ENCODE measurements around the gene PTPRT.
A peak's percentile ranks its signal among the peaks of the same experiment; 100 is the strongest.

PTPRT gene

GRCh38 chr20:42572320-42573016 is 617.2 kb downstream of the PTPRT start:
- no peak for DNase-seq

GRCh38 chr20:42567409-42567808 is 622.3 kb downstream of the PTPRT start:
- DNase-seq: no peak

- DNase-seq: no peak
Observed at GRCh38 chr20:42565235-42565995, 624.3 kb downstream of the PTPRT start.

GRCh38 chr20:42559665-42560064 is 630.0 kb downstream of the PTPRT start:
- DNase-seq: peak in 3 of 56 donors; percentile 13 to 21 (median 21)

GRCh38 chr20:42556575-42556974 is 633.1 kb downstream of the PTPRT start:
- no peak for DNase-seq

GRCh38 chr20:42553374-42553773 is 636.3 kb downstream of the PTPRT start:
- DNase-seq: no peak

- DNase-seq: no peak
Observed at GRCh38 chr20:42549496-42549895, 640.2 kb downstream of the PTPRT start.

GRCh38 chr20:42544926-42545325 is 644.8 kb downstream of the PTPRT start:
- DNase-seq: no peak

- DNase-seq: no peak
Observed at GRCh38 chr20:42532831-42533230, 656.9 kb downstream of the PTPRT start.

- peak in 21 of 56 donors; percentile 1 to 45 (median 13) for DNase-seq
Observed at GRCh38 chr20:42531508-42531961, 658.2 kb downstream of the PTPRT start.

GRCh38 chr20:42530855-42531448 is 658.8 kb downstream of the PTPRT start:
- peak in 3 of 56 donors; percentile 8 to 22 (median 18) for DNase-seq

- DNase-seq: no peak
Observed at GRCh38 chr20:42530191-42530590, 659.5 kb downstream of the PTPRT start.

GRCh38 chr20:42524058-42524457 is 665.6 kb downstream of the PTPRT start:
- DNase-seq: no peak

- no peak for DNase-seq
Observed at GRCh38 chr20:42516692-42517091, 673.0 kb downstream of the PTPRT start.

- DNase-seq: no peak
Observed at GRCh38 chr20:42510686-42511085, 679.0 kb downstream of the PTPRT start.

- DNase-seq: no peak
Observed at GRCh38 chr20:42507874-42508273, 681.8 kb downstream of the PTPRT start.

GRCh38 chr20:42506397-42506796 is 683.3 kb downstream of the PTPRT start:
- no peak for DNase-seq

GRCh38 chr20:42502591-42502990 is 687.1 kb downstream of the PTPRT start:
- DNase-seq: no peak

GRCh38 chr20:42496595-42496994 is 693.1 kb downstream of the PTPRT start:
- DNase-seq: no peak

- no peak for DNase-seq
Observed at GRCh38 chr20:42494290-42494689, 695.4 kb downstream of the PTPRT start.

- no peak for DNase-seq
Observed at GRCh38 chr20:42493001-42493400, 696.7 kb downstream of the PTPRT start.

GRCh38 chr20:42492290-42492689 is 697.4 kb downstream of the PTPRT start:
- DNase-seq: no peak
